ENCODE measurements around the gene ZER1. TPM values are rescaled to one million over a fixed set of nuclear protein-coding genes. Genes with fewer than 3 reads are reported as not detected.

The ZER1 gene
- total RNA-seq, 1 donor from 2014 or later = 36.8 TPM

DNA sequence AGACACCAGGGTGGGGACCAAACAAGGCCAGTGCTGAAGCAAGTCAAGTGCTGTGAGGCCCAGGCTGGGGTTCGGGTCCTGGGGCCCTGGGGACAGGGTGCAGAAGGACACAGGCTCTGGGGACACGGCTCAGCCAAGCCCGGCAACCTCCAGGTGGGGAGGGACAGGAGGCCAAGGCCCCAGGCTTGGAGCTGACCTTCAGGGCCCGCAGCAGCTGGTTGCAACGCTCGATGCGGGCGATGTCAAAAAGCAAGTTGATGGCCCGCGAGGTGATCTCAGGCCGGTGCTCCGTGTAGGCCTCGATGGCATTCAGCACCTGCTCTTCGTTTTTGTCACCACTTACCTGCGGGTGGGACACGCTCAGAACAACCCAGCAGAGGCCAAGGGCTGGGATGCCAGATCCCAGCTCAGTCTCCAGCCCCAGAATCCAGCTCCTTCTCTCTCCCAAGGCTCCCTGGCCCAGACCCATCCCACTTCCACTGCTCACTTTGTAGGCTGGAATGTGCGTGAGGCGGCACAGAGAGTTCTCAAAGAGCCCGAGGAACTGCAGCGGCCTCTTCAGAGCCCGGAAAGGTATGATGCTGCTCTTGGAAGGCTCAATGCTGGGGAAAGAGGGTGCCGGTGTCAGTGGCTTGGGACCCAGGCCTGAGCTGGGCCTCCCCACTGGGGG lies 20.7 kb downstream of the ZER1 start:
- Mint-ChIP-seq H3K4me1 (ENCODE audit: unreplicated experiment) (no peaks in the 10 kb centered on the region), H3K9me3 (no peaks in the 10 kb centered on the region), H3K36me3 (peaks cover 3% of the 10 kb centered on the region), H3K4me3 (no peak overlapping the region), H3K27ac (no peak overlapping the region), H3K27me3 (no peaks in the 10 kb centered on the region)
- no peak for DNase-seq (ENCODE audit: extremely low spot score, unreplicated experiment)
- TF ChIP-seq, protein P1, sequence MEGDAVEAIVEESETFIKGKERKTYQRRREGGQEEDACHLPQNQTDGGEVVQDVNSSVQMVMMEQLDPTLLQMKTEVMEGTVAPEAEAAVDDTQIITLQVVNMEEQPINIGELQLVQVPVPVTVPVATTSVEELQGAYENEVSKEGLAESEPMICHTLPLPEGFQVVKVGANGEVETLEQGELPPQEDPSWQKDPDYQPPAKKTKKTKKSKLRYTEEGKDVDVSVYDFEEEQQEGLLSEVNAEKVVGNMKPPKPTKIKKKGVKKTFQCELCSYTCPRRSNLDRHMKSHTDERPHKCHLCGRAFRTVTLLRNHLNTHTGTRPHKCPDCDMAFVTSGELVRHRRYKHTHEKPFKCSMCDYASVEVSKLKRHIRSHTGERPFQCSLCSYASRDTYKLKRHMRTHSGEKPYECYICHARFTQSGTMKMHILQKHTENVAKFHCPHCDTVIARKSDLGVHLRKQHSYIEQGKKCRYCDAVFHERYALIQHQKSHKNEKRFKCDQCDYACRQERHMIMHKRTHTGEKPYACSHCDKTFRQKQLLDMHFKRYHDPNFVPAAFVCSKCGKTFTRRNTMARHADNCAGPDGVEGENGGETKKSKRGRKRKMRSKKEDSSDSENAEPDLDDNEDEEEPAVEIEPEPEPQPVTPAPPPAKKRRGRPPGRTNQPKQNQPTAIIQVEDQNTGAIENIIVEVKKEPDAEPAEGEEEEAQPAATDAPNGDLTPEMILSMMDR (conservative IDR thresholded peaks at IDR 0.05) = no peak

DNA sequence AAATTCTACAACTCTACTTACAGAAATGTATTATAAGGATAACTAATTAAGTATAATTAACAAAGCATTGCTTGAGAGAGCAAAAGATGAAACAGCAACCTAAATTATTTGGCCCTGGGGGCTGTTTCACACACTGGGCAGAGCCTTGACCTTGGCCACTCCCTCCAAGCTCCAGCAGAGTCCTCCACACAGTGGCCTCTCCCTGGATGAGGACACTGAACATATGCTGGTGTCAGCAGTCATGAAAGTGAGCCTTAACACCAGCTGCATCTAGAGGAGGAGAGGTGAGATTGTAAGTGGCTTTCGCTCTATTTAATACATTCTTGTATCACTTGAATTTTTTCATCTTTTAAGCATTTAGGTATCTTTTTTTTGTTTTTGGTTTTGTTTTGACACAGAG lies 24.5 kb downstream of the ZER1 start:
- H3K27me3 Mint-ChIP-seq = no peaks in the 10 kb centered on the region
- no peaks in the 10 kb centered on the region for H3K4me1 Mint-ChIP-seq (ENCODE audit: unreplicated experiment)
- TF ChIP-seq, protein P1 (conservative IDR thresholded peaks at IDR 0.05) = no peak
- H3K9me3 Mint-ChIP-seq = no peaks in the 10 kb centered on the region
- H3K36me3 Mint-ChIP-seq = no peaks in the 10 kb centered on the region
- no peak overlapping the region for H3K27ac Mint-ChIP-seq
- H3K4me3 Mint-ChIP-seq = no peak overlapping the region
- no peak for DNase-seq (ENCODE audit: extremely low spot score, unreplicated experiment)

DNA sequence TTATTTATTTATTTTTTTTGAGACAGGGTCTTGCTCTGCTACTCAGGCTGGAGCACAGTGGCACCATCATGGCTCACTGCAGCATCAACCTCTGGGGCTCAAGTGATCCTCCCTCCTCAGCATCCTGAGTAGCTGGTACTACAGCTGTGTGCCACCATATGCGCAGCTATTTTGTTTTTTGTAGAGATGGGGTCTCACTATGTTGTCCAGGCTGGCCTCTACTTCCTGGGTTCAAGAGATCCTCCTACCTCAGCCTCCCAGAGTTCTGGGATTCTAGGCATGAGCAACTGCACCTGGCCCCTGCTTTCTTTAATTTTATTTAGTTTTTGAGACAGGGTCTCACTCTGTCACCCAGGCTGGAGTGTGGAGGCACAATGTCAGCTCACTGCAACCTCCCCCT lies 28.3 kb downstream of the ZER1 start:
- H3K36me3 Mint-ChIP-seq = no peaks in the 10 kb centered on the region
- no peaks in the 10 kb centered on the region for H3K9me3 Mint-ChIP-seq
- no peak overlapping the region for H3K27ac Mint-ChIP-seq
- DNase-seq (ENCODE audit: extremely low spot score, unreplicated experiment) = no peak
- no peak overlapping the region for H3K4me3 Mint-ChIP-seq
- H3K27me3 Mint-ChIP-seq = no peaks in the 10 kb centered on the region
- H3K4me1 Mint-ChIP-seq (ENCODE audit: unreplicated experiment) = no peaks in the 10 kb centered on the region
- TF ChIP-seq, protein P1 (conservative IDR thresholded peaks at IDR 0.05) = no peak

DNA sequence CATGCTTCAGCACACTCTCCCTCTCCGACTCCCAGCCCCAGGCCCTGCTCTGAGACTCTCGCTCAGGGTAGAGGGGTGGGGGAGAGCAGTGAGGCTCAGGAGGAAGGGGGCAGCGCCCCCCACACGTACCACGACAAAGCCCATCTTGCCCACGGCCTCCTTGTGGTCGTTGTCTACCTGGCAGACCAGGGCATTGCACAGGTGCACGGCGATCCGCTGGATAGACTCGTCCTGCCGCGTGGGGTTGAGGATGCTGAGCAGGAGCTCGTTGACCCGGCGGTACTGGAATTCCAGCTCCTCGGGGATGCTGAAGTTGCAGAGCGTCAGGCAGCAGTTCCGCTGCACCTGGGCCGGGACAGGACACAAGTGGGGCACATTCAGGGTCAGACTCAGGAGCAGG lies 29.3 kb downstream of the ZER1 start:
- no peak for DNase-seq (ENCODE audit: extremely low spot score, unreplicated experiment)
- Mint-ChIP-seq H3K9me3 (no peaks in the 10 kb centered on the region), H3K36me3 (peaks cover under 1% of the 10 kb centered on the region), H3K27me3 (no peaks in the 10 kb centered on the region), H3K27ac (no peak overlapping the region), H3K4me3 (no peak overlapping the region), H3K4me1 (ENCODE audit: unreplicated experiment) (no peaks in the 10 kb centered on the region)
- TF ChIP-seq, protein P1 (conservative IDR thresholded peaks at IDR 0.05) = no peak

DNA sequence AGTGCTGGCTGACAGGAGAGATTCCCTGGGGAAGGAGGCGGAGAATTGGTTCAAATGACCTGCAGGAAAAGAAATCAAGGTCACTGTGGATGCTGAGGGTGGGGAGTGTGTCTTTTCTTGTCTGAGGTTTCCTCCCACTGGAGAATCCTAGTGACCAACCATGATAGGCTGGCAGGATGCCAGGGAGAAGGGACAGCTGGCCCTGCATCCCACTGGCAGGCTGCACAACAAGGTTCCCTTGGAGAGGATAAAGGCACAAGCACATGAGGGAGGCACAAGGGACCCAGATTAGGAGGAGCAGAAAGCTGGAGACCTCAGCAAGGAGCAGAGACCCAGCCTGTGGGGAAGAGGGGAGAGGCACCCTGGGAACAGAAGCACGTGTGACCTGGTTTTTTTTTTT lies 36.4 kb downstream of the ZER1 start:
- peaks cover 4% of the 10 kb centered on the region for H3K4me1 Mint-ChIP-seq (ENCODE audit: unreplicated experiment)
- no peak overlapping the region for H3K27ac Mint-ChIP-seq
- H3K27me3 Mint-ChIP-seq = no peaks in the 10 kb centered on the region
- no peak overlapping the region for H3K4me3 Mint-ChIP-seq
- no peaks in the 10 kb centered on the region for H3K9me3 Mint-ChIP-seq
- no peak for DNase-seq (ENCODE audit: extremely low spot score, unreplicated experiment)
- TF ChIP-seq, protein P1 (conservative IDR thresholded peaks at IDR 0.05) = no peak
- peaks cover 13% of the 10 kb centered on the region for H3K36me3 Mint-ChIP-seq
